ENCODE measurements around the gene FAT2.

- TF ChIP-seq POLR2A (IDR thresholded peaks at IDR 0.05) = no peak
- no peak for TF ChIP-seq CTCF (IDR thresholded peaks at IDR 0.05 in 4 of 5, conservative IDR thresholded peaks at IDR 0.05 in 1 of 5)
These were observed 35.2 kb downstream of the FAT2 start for GRCh38 chr5:151555760-151556576.

Measured in gastrocnemius medialis (tissue), 4 donors.